AG04450 (cell line): ENCODE data around the gene CUL3. TPM values are rescaled to one million over a fixed set of nuclear protein-coding genes. Genes with fewer than 3 reads are reported as not detected.

Source experiments
- CTCF ChIA-PET: fragments of 300-600, 350-600 bp; formaldehyde crosslinking; extraction: SDS; loops from one replicate; lab custom pipeline; 2022; ENCODE audit warnings: antibody characterized with exemption, inconsistent platforms; lab: Charles Lee
- POLR2A ChIA-PET: fragments of 350-600 bp; formaldehyde crosslinking; extraction: SDS; loops from one replicate; lab custom pipeline; 2021; ENCODE audit warnings: antibody characterized with exemption, inconsistent platforms; lab: Yijun Ruan, JAX
- DNase-seq: peaks from one replicate; pipeline ENCODE4 v3.0.0-alpha.2; 2011; ENCODE audit warnings: low read depth, low spot score
- H3K27ac ChIP-seq: one replicate; pipeline ENCODE4 v1.5.1; 2012; ENCODE audit warnings: low read depth, low read length, control low read depth
- H3K27me3 ChIP-seq: one replicate; pipeline ENCODE4 v1.6.0; 2012; ENCODE audit warnings: low read length; ENCODE audit not compliant: control insufficient read depth, insufficient read depth
- H3K4me3 ChIP-seq: 2 replicates; pipeline ENCODE4 v1.5.1; 2011; ENCODE audit warnings: mild to moderate bottlenecking, low read depth, low read length, control low read depth
- H3K9me3 ChIP-seq: 2 replicates; pipeline ENCODE4 v1.5.1; 2012; ENCODE audit warnings: low read length; ENCODE audit not compliant: control insufficient read depth, insufficient read depth
- polyA plus RNA-seq: library from polyadenylated mRNA; depleted of rRNA; stranded (reverse); fragments of >200 nt; gene quantifications from 2 replicates; pipeline ENCODE4 v1.2.3, GENCODE V29; 2011
- TF ChIP-seq, protein P1 (sequence below): IDR thresholded peaks from 2 replicates; pipeline ENCODE4 v1.5.1; 2011; ENCODE audit warnings: low read depth, low read length, control low read depth, inconsistent platforms

The CUL3 gene
- polyA plus RNA-seq, 1 experiment: 57.3 TPM

DNA sequence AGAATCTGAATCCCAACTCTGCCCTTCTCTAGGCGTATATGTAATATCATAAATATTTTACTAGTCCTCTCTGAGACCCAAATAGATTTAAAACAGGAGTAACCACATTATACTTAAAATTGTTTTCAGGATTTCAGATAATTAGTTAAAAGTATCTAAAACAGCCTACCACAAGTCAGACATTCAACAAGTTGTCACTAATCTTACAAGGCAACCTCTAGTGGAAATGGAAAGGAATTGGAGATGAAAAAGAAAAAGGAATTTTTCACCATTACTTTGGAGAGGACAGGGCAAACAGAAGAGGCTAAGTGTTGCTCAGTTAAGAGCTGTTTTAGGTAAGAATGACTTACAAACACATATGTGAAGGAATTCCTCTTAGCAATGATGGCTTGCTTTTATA lies 11.4 kb downstream of the CUL3 start:
- ChIA-PET POLR2A (no interaction called here), CTCF (no interaction called here)
- TF ChIP-seq, protein P1, sequence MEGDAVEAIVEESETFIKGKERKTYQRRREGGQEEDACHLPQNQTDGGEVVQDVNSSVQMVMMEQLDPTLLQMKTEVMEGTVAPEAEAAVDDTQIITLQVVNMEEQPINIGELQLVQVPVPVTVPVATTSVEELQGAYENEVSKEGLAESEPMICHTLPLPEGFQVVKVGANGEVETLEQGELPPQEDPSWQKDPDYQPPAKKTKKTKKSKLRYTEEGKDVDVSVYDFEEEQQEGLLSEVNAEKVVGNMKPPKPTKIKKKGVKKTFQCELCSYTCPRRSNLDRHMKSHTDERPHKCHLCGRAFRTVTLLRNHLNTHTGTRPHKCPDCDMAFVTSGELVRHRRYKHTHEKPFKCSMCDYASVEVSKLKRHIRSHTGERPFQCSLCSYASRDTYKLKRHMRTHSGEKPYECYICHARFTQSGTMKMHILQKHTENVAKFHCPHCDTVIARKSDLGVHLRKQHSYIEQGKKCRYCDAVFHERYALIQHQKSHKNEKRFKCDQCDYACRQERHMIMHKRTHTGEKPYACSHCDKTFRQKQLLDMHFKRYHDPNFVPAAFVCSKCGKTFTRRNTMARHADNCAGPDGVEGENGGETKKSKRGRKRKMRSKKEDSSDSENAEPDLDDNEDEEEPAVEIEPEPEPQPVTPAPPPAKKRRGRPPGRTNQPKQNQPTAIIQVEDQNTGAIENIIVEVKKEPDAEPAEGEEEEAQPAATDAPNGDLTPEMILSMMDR: no peak
- Histone ChIP-seq H3K27me3 (no peaks in the 10 kb centered on the region), H3K9me3 (no peaks in the 10 kb centered on the region), H3K4me3 (no peak overlapping the region), H3K27ac (no peak overlapping the region)
- no peak for DNase-seq

DNA sequence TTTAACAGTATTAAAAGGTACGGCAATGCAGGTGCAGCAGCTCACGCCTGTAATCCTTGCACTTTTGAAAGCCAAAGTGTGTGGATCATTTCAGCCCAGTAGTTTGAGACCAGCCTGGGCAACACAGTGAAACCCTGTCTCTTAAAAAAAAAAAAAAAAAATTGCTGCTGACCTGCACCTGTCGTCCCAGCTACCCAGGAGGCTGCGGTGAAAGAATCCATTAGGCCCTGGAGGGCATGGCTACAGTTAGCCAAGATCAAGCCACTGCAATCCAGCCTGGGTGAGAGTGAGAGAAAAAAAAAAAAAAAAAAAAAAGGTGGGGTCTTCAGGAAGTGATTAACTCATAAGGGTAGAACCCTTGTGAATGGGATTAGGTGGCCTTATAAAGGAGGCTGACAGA lies 12.8 kb downstream of the CUL3 start:
- TF ChIP-seq, protein P1: no peak
- ChIA-PET POLR2A (no interaction called here), CTCF (no interaction called here)
- Histone ChIP-seq H3K9me3 (no peaks in the 10 kb centered on the region), H3K27me3 (no peaks in the 10 kb centered on the region), H3K4me3 (no peak overlapping the region), H3K27ac (no peak overlapping the region)
- no peak for DNase-seq

DNA sequence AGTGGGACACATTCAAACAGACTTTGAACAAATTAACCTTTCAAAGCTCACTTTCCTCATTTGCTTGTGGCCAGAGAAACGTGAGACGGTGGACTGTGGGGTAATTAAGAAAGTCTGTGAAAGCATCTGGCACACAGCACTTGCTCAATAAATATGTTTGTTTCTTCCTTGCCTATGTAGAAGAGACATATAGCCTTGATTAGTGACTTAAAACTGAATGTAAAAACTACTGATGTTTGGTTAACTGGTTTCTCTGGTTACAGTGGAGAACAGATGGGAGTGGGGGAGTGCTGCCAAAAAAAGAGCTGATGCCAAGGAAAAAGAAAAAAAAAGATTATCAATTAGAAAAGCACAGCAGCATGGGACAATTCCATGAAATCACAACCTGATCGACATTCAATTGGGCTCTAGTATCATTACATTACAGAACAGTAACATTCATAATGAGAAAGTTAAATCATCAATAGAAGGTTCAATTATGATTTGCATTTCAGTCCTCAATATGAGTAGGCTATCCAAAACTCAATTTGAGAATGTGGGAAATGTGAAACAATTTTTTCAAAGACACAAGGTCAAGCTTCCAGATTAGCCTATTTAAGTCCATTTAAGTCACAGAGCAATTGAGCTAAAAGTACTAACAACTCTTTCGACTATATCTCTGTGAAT lies 14.7 kb downstream of the CUL3 start:
- TF ChIP-seq, protein P1: no peak
- Histone ChIP-seq H3K27ac (no peak overlapping the region), H3K4me3 (no peak overlapping the region), H3K9me3 (0 out of 2 replicates have a peak, but pooled peaks cover 3% of the 10 kb centered on the region), H3K27me3 (no peaks in the 10 kb centered on the region)
- ChIA-PET POLR2A (no interaction called here), CTCF (interaction anchor here (1.0 kb wide), 1 partner anchor 10 kb away, joined by 3 read pairs; no protein-coding TSS in a partner anchor)
- DNase-seq: peak; percentile 15

- Histone ChIP-seq H3K9me3 (0 out of 2 replicates have a peak, but pooled peaks cover 3% of the 10 kb centered on the region), H3K27ac (no peak overlapping the region), H3K4me3 (no peak overlapping the region), H3K27me3 (no peaks in the 10 kb centered on the region)
- ChIA-PET POLR2A (interaction anchor here (0.6 kb wide), 1 partner anchor 12 kb away, joined by 5 read pairs; no protein-coding TSS in a partner anchor), CTCF (interaction anchor here (1.0 kb wide), 1 partner anchor 10 kb away, joined by 3 read pairs; no protein-coding TSS in a partner anchor)
- TF ChIP-seq, protein P1: no peak
- DNase-seq: no peak
Measured at GRCh38 chr2:224569654-224570053, 15.5 kb downstream of the CUL3 start.

DNA sequence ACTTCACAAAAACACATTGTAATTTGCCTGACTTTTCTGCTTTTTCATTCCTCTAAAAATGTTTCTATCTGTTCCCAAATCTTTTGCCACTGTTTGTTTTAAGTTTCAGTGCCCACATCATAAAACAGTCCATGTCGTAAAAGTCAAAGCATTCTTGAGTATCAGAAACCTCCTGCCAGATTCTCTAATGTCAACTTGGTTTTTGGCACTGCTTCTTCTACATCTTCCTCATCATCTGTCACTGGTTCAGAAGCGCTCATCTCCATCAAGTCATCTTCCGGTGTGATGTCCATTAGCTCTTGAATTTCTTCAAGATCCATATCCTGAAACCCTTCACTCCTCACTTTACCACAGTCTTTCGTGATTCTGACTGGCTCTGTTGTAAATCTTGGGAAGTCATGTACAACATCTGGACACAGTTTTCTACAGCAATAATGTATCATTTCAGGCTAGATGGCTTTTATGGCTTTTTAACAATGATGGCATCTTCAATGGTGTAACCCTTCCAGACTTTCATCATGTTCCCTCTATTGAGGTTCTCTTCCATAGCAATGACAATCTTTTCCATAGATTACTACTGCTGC lies 19.6 kb downstream of the CUL3 start:
- POLR2A ChIA-PET: interaction anchor here (0.6 kb wide), 1 partner anchor 78 kb away, joined by 4 read pairs; no protein-coding TSS in a partner anchor
- TF ChIP-seq, protein P1: no peak
- CTCF ChIA-PET: no interaction called here
- no peak for DNase-seq
- no peak overlapping the region for H3K4me3 ChIP-seq
- H3K27me3 ChIP-seq: no peaks in the 10 kb centered on the region
- 0 out of 2 replicates have a peak, but pooled peaks cover 3% of the 10 kb centered on the region for H3K9me3 ChIP-seq
- H3K27ac ChIP-seq: no peak overlapping the region
